Breast epithelium (tissue), 3 donors: ENCODE data around the gene GBF1.

ENCODE experiments used
- CTCF ChIP-seq, 3 donors: fragments of 450-650 bp; IDR thresholded peaks; one replicate each; pipeline ENCODE4 v1.5.1; 2016 to 2017; ENCODE audit warnings: antibody characterized with exemption in 3 of 3, mild to moderate bottlenecking in 3 of 3, moderate library complexity in 3 of 3
- POLR2AphosphoS5 ChIP-seq, 3 donors: sonication (generic); formaldehyde crosslinking; IDR thresholded peaks; one replicate each; pipeline ENCODE4 v1.6.1; 2017; ENCODE audit warnings: antibody characterized with exemption in 3 of 3

GRCh38 chr10:102297101-102297500 lies 51.8 kb downstream of the GBF1 start:
- no peak for TF ChIP-seq POLR2AphosphoS5 (IDR thresholded peaks at IDR 0.05)
- TF ChIP-seq CTCF (IDR thresholded peaks at IDR 0.05): no peak
